RWPE2 (cell line): Measurements from ENCODE around the gene CYRIA.
A peak's percentile ranks its signal among the peaks of the same experiment; 100 is the strongest.

Source experiments
- ATAC-seq: fragments of 200-7000 bp; cut with Tn5 transposase; 3 replicates; pipeline ENCODE4 v1.9.1; 2021; ENCODE audit warnings: low read depth
- DNase-seq: peaks from one replicate; pipeline ENCODE4 v3.0.0-alpha.2; 2020; ENCODE audit warnings: low spot score
- H3K27ac ChIP-seq: fragments of 450-650 bp; 2 replicates; pipeline ENCODE4 v1.5.1; 2017; ENCODE audit warnings: mild to moderate bottlenecking; ENCODE audit not compliant: poor library complexity, severe bottlenecking
- H3K27me3 ChIP-seq: fragments of 250-450 bp; sonication (Bioruptor Pico); 2 replicates; pipeline ENCODE4 v1.5.1; 2021; ENCODE audit warnings: mild to moderate bottlenecking, moderate library complexity; ENCODE audit not compliant: insufficient read depth, poor library complexity, severe bottlenecking
- H3K36me3 ChIP-seq: fragments of 250-450 bp; sonication (Bioruptor Pico); 2 replicates; pipeline ENCODE4 v1.5.1; 2020; ENCODE audit warnings: low read depth, mild to moderate bottlenecking, moderate library complexity
- H3K4me1 ChIP-seq: fragments of 250-450 bp; sonication (Bioruptor Pico); 2 replicates; pipeline ENCODE4 v1.5.1; 2021; ENCODE audit warnings: mild to moderate bottlenecking, moderate library complexity; ENCODE audit not compliant: insufficient read depth, poor library complexity, severe bottlenecking
- H3K4me3 ChIP-seq: fragments of 250-450 bp; sonication (Bioruptor Pico); 2 replicates; pipeline ENCODE4 v1.5.1; 2021; ENCODE audit warnings: mild to moderate bottlenecking, moderate library complexity; ENCODE audit not compliant: severe bottlenecking
- H3K9me3 ChIP-seq: fragments of 250-450 bp; sonication (Bioruptor Pico); 2 replicates; pipeline ENCODE4 v1.5.1; 2021; ENCODE audit warnings: mild to moderate bottlenecking, moderate library complexity; ENCODE audit not compliant: severe bottlenecking
- TF ChIP-seq, protein P1 (sequence below): fragments of 450-650 bp; IDR thresholded peaks from one replicate; pipeline ENCODE4 v1.5.1; 2017; ENCODE audit warnings: mild to moderate bottlenecking, moderate library complexity; ENCODE audit not compliant: poor library complexity, severe bottlenecking

Gene CYRIA

DNA sequence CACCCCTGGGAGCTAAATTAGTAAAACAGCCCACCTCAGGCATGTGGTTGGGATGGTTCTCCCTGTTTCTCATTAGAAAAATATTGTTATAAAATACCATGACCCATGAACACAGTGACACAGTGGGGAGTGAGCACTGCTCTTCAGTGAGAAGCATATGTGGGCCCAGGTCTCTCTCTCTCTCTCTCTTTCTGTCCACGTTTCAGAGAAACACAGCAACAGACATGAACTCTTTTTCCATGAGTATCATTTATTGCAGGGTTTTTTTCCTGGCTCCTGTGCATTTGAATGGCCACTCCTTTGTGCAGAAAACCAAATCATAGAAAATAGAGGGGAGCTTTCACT is 41.2 kb downstream of the CYRIA start:
- ATAC-seq: no peak
- no peaks in the 10 kb centered on the region for H3K4me1 ChIP-seq
- no peaks in the 10 kb centered on the region for H3K36me3 ChIP-seq
- DNase-seq: no peak
- no peak overlapping the region for H3K27ac ChIP-seq
- H3K4me3 ChIP-seq: no peak overlapping the region
- TF ChIP-seq, protein P1, sequence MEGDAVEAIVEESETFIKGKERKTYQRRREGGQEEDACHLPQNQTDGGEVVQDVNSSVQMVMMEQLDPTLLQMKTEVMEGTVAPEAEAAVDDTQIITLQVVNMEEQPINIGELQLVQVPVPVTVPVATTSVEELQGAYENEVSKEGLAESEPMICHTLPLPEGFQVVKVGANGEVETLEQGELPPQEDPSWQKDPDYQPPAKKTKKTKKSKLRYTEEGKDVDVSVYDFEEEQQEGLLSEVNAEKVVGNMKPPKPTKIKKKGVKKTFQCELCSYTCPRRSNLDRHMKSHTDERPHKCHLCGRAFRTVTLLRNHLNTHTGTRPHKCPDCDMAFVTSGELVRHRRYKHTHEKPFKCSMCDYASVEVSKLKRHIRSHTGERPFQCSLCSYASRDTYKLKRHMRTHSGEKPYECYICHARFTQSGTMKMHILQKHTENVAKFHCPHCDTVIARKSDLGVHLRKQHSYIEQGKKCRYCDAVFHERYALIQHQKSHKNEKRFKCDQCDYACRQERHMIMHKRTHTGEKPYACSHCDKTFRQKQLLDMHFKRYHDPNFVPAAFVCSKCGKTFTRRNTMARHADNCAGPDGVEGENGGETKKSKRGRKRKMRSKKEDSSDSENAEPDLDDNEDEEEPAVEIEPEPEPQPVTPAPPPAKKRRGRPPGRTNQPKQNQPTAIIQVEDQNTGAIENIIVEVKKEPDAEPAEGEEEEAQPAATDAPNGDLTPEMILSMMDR: no peak
- no peaks in the 10 kb centered on the region for H3K9me3 ChIP-seq
- no peaks in the 10 kb centered on the region for H3K27me3 ChIP-seq

DNA sequence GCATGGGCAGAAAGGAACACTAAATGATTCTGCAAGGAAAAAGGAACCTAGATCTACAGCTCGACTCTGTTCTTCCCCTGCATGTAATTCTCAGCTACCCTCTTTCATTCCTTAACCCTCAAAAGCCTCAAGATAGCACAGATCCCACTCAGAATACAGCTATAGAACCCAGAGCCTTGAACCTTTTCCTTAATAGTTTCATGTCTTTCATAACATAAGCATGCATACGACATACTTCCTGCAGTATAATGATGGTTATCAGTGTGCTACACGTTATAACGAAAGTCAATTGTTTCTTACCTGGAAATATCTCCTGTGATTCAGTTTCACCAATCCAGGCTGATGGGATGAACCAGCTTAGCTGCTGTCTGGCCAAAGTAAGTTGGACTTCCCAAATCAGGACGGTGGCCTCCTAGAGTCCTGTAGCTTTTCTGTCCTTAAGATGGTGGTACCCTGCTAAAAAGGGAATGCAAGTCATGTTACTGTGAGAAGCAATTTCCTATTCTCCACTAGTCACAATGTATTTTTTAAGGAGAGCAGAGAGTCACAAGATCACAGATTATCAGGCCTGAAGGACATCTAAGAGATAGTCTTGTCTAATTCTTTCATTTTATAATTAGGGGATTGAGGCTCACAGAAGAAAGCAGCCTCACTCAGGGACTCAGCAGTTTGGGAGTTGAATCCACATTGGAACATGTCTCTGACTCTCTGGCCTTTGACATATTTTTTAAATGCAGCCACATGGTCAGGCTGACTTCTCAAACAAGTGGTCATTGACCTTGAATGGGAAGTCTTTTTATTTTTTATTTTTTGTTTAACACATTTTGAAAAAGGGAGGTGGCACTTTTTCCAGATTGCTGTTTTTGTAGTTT is 41.8 kb downstream of the CYRIA start:
- DNase-seq: no peak
- Histone ChIP-seq H3K4me1 (no peaks in the 10 kb centered on the region), H3K4me3 (no peak overlapping the region), H3K27ac (no peak overlapping the region), H3K36me3 (no peaks in the 10 kb centered on the region), H3K9me3 (no peaks in the 10 kb centered on the region), H3K27me3 (no peaks in the 10 kb centered on the region)
- TF ChIP-seq, protein P1: no peak
- ATAC-seq: no peak

DNA sequence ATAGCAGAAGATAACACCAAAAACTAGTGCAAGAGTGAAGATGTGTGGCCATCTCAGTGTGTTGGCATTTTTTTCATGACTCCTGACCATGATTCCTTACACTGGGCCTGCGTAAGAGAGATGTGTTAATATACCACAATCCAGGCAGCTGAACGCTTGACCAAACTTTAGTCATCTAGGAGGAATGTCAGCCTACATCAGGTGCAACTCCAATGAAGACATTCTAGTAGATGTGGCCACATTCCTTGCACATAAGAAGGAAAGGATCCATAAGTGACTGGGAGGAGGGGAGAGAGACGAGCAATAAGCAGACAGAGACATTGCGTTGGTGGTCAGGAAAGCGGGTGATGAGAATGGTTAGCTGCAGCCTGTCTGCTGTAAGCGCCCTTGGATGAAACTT is 42.6 kb downstream of the CYRIA start:
- no peaks in the 10 kb centered on the region for H3K36me3 ChIP-seq
- DNase-seq (no peak), ATAC-seq (peak; percentile 68)
- H3K9me3 ChIP-seq: no peaks in the 10 kb centered on the region
- no peaks in the 10 kb centered on the region for H3K27me3 ChIP-seq
- TF ChIP-seq, protein P1: no peak
- H3K4me3 ChIP-seq: no peak overlapping the region
- no peak overlapping the region for H3K27ac ChIP-seq
- no peaks in the 10 kb centered on the region for H3K4me1 ChIP-seq

DNA sequence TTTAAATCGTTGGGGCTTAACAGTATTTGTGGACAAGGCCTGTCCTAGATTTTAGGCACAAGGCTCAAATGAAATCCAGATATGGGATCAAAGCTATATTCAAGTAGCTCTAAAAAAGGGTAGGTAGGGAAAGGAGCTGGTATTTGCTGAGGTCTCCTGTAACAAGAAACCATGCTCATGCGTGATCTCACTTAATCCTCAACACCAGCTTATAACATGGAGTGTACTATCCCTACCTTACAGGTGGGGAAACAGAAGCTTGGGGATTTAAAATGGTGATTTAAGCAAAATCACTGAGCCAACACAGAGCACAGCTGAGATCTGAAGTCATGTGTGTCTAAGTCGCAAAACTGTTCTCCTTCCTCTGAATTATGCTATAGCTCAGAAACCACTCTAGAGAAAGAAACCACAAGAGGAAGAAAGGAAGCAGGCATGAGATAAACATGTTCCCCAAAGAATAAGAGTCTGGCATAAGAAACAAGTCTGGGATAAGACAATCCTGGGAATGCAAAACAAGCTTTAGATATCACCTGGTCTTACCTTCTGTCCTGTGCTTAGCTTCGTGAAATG is 43.1 kb downstream of the CYRIA start:
- Histone ChIP-seq H3K27me3 (no peaks in the 10 kb centered on the region), H3K36me3 (no peaks in the 10 kb centered on the region), H3K9me3 (no peaks in the 10 kb centered on the region), H3K4me3 (no peak overlapping the region), H3K4me1 (no peaks in the 10 kb centered on the region), H3K27ac (no peak overlapping the region)
- DNase-seq (no peak), ATAC-seq (no peak)
- TF ChIP-seq, protein P1: no peak

DNA sequence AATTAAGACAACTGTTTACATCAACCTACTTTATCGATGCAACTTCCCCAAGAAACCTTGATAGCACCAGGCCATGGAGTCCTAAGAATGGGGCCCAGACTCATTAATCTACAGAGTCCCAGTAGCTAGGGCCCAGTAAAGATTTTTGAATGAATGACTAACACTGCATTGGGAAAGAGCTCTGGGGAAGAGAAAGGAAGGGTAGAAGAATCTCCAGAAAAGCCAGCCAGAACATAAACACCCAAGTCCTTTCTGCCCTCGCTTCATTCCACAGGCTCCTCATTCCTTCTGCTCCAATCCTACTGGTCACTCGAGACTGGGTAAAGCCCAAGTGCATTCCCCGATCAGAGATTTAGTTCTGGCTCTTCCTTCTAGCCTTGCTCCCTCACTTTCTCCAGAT is 44.3 kb downstream of the CYRIA start:
- H3K4me3 ChIP-seq: no peak overlapping the region
- no peaks in the 10 kb centered on the region for H3K9me3 ChIP-seq
- DNase-seq: no peak
- no peak overlapping the region for H3K27ac ChIP-seq
- ATAC-seq: no peak
- no peaks in the 10 kb centered on the region for H3K4me1 ChIP-seq
- no peaks in the 10 kb centered on the region for H3K27me3 ChIP-seq
- TF ChIP-seq, protein P1: no peak
- H3K36me3 ChIP-seq: no peaks in the 10 kb centered on the region
